B cell (primary cell): ENCODE data around the gene PRR35.

Source experiments
- CTCF ChIP-seq: fragments of 200-600 bp; IDR thresholded peaks from one replicate; pipeline ENCODE4 v1.8.0; 2022; ENCODE audit warnings: antibody characterized with exemption, mild to moderate bottlenecking
- EZH2 ChIP-seq: IDR thresholded peaks from 2 replicates; pipeline ENCODE4 v1.6.1; 2012; ENCODE audit warnings: borderline replicate concordance, low read depth, mild to moderate bottlenecking, moderate library complexity, low read length; ENCODE audit not compliant: insufficient read depth, poor library complexity, severe bottlenecking

- TF ChIP-seq CTCF (no peak), EZH2 (no peak)
Observed at GRCh38 chr16:530111-530817, 29.9 kb upstream of the PRR35 start.
